GM23248 (cell line): ENCODE results near the gene SCN4A.

Source experiments
- EZH2 ChIP-seq: fragments of 200-600 bp; sonication (generic); IDR thresholded peaks from 2 replicates; pipeline ENCODE4 v1.6.1; 2018; ENCODE audit warnings: antibody characterized with exemption, mild to moderate bottlenecking; ENCODE audit not compliant: insufficient read depth, poor library complexity, severe bottlenecking
- EZH2phosphoT487 ChIP-seq: fragments of 200-600 bp; sonication (generic); IDR thresholded peaks from 2 replicates; pipeline ENCODE4 v1.6.1; 2018; ENCODE audit warnings: antibody characterized with exemption, moderate library complexity, mild to moderate bottlenecking, low read depth; ENCODE audit not compliant: insufficient read depth

DNA sequence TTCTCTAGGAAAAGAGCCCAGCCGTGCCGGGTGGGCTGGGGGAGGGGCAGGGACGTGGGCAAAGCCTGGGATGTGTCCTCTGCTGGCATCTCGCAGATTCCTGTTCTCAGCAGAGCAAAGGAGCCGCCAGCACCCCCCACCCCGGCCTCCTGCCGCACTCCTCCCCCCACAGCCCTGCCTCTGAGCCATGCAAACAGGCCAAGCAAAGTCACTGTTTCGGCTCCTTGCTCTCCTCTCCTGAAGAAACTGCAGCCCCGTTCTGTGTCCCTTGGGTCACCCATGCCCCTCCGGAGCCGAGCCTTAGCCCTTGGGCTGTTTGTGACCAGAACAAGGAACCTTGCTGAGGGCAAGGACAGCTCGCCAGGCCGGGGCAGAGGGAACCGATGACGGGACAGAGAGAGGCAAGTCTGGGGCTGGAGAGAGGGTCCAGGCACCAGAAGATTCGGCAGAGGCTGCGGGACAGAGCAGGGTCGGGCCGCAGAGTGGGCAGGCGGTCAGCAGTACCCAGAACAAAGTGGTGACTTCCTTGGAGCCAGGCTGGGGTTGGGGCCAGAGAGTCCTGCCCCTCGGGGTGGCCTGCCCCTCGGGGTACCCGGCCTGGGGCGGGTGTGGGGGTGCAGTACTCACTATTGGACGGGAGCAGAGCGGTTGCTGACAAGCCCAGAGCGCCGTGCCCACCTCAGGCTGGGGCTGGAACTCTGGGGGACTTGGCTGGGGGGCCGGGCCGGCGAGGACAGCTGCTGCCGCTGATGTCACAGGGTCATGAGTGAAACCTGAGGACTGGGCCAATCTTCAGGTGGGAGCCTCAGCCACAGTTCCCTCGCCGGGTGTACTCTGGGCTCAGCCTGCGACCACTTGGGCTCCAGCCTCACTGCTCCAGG is 16.3 kb upstream of the SCN4A start:
- TF ChIP-seq EZH2phosphoT487: no peak
- TF ChIP-seq EZH2: no peak
